Karpas-422 (cell line): ENCODE data around the gene MRPL40. TPM values are rescaled to one million over a fixed set of nuclear protein-coding genes. Genes with fewer than 3 reads are reported as not detected.
A peak's percentile ranks its signal among the peaks of the same experiment; 100 is the strongest.

Source experiments
- DNase-seq: peaks from one replicate; pipeline ENCODE4 v3.0.0-alpha.2; 2015
- H2AFZ ChIP-seq: fragments of 200-600 bp; sonication (generic); 2 replicates; pipeline ENCODE4 v1.6.1; 2014; ENCODE audit warnings: antibody characterized with exemption, low read length, mixed read lengths
- H3K27ac ChIP-seq: fragments of 200-600 bp; sonication (generic); 2 replicates; pipeline ENCODE4 v1.5.1; 2014; ENCODE audit warnings: mild to moderate bottlenecking, low read length, moderate library complexity
- H3K27me3 ChIP-seq: fragments of 200-600 bp; sonication (generic); 2 replicates; pipeline ENCODE4 v1.6.1; 2014; ENCODE audit warnings: low read length, mixed read lengths
- H3K36me3 ChIP-seq: fragments of 200-600 bp; sonication (generic); 2 replicates; pipeline ENCODE4 v1.6.1; 2014; ENCODE audit warnings: low read length, mixed read lengths; ENCODE audit not compliant: insufficient read depth
- H3K4me1 ChIP-seq: fragments of 200-600 bp; sonication (generic); 2 replicates; pipeline ENCODE4 v1.6.1; 2014; ENCODE audit warnings: mild to moderate bottlenecking, low read length, mixed read lengths
- H3K4me2 ChIP-seq: fragments of 200-600 bp; sonication (generic); 2 replicates; pipeline ENCODE4 v1.6.1; 2014; ENCODE audit warnings: low read length, low read depth, mild to moderate bottlenecking; ENCODE audit not compliant: poor library complexity, severe bottlenecking
- H3K4me3 ChIP-seq: fragments of 200-600 bp; sonication (generic); 2 replicates; pipeline ENCODE4 v1.5.1; 2014; ENCODE audit warnings: mild to moderate bottlenecking, antibody characterized with exemption, low read length, mixed read lengths
- H3K79me2 ChIP-seq: fragments of 200-600 bp; sonication (generic); 2 replicates; pipeline ENCODE4 v1.6.1; 2014; ENCODE audit warnings: mild to moderate bottlenecking, low read length, mixed read lengths
- H3K9ac ChIP-seq: fragments of 200-600 bp; sonication (generic); 2 replicates; pipeline ENCODE4 v1.6.0; 2014; ENCODE audit warnings: low read length
- H3K9me2 ChIP-seq: fragments of 200-600 bp; sonication (generic), shearing (Covaris generic); replicated peaks from 2 replicates; pipeline ENCODE4 v1.6.0; 2014; ENCODE audit warnings: mild to moderate bottlenecking, low read length, moderate library complexity; ENCODE audit not compliant: insufficient read depth
- H3K9me3 ChIP-seq: fragments of 300-700, 200-600 bp; sonication (generic); 2 replicates; pipeline ENCODE4 v1.6.1; 2014; ENCODE audit warnings: low read length, mixed read lengths
- H4K20me1 ChIP-seq: fragments of 200-600 bp; sonication (generic); 2 replicates; pipeline ENCODE4 v1.6.1; 2014; ENCODE audit warnings: mild to moderate bottlenecking, antibody characterized with exemption, low read length, low read depth; ENCODE audit not compliant: insufficient read depth
- total RNA-seq: library from RNA; depleted of rRNA; stranded (reverse); fragments of >200 nt; shearing (Covaris generic); gene quantifications from 2 replicates; pipeline ENCODE4 v1.2.3, GENCODE V29; 2014; ENCODE audit warnings: low replicate concordance

MRPL40 gene
- total RNA-seq, 1 experiment from 2014 or later = 62.5 TPM

DNA sequence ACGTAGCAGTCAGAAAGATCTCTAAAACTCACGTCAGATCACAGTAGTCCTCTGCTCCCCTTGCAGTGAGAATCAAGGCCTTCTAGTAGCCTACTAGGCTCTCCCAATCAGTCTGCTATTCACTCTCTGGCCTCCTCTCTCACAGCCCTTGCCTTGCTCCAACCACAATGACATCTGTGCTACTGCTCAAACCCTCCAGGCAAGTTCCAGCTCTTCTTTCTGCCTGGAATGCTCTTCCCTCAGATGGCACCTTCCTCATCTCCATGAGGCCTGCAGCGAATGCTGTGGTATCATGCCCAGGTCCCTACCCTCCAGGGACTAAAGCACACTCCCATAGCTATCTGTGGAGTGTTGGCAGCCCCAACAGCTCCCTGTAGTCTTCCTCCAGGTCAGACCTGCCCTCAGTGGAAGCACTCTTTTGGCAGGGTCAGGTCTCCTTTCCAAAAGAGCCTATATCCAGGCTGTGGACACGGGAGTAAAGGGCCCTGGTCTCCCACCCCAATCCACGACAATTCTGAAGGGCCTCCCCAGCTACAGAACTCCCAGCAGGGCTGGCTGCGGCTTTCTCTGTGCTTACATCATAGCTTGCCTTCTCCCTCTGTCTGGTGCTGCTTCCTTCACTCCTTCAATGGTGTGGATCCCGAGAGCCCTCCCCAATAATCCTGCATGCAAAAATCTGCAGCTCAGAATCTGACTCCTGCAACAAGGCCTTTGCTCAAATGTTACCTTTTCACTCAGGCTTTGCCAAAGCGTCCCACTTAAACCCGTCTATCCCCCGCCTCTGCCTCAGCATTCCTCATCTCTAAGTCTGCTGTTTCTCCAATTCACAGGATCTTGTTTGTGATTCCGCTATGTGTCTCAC is 9.7 kb upstream of the MRPL40 start:
- Histone ChIP-seq H3K4me1 (peaks cover 64% of the 10 kb centered on the region), H2AFZ (no peak overlapping the region)

GRCh38 chr22:19424186-19424500 is 8.2 kb upstream of the MRPL40 start:
- Histone ChIP-seq H3K36me3 (peaks cover 26% of the 10 kb centered on the region; the same call in 1 of the 2 replicates), H3K27me3 (no peaks in the 10 kb centered on the region), H3K4me3 (no peak overlapping the region), H4K20me1 (peaks cover 44% of the 10 kb centered on the region), H3K9me3 (no peaks in the 10 kb centered on the region), H2AFZ (no peak overlapping the region), H3K9ac (no peak overlapping the region), H3K79me2 (peaks cover 100% of the 10 kb centered on the region), H3K9me2 (no peaks in the 10 kb centered on the region), H3K27ac (no peak overlapping the region), H3K4me2 (no peak overlapping the region), H3K4me1 (peaks cover 69% of the 10 kb centered on the region)
- no peak for DNase-seq

More for the DNA sequence above, 9.7 kb upstream of the MRPL40 start:
- H3K27me3 ChIP-seq = no peaks in the 10 kb centered on the region
- H3K27ac ChIP-seq = no peak overlapping the region
- no peak overlapping the region for H3K4me2 ChIP-seq
- H3K9me2 ChIP-seq = no peaks in the 10 kb centered on the region
- H3K9ac ChIP-seq = no peak overlapping the region
- H3K9me3 ChIP-seq = no peaks in the 10 kb centered on the region
- no peak for DNase-seq
- H3K36me3 ChIP-seq = peaks cover 14% of the 10 kb centered on the region; the same call in 1 of the 2 replicates
- peaks cover 42% of the 10 kb centered on the region; the same call in 1 of the 2 replicates for H4K20me1 ChIP-seq
- H3K79me2 ChIP-seq = peaks cover 100% of the 10 kb centered on the region
- no peak overlapping the region for H3K4me3 ChIP-seq

DNA sequence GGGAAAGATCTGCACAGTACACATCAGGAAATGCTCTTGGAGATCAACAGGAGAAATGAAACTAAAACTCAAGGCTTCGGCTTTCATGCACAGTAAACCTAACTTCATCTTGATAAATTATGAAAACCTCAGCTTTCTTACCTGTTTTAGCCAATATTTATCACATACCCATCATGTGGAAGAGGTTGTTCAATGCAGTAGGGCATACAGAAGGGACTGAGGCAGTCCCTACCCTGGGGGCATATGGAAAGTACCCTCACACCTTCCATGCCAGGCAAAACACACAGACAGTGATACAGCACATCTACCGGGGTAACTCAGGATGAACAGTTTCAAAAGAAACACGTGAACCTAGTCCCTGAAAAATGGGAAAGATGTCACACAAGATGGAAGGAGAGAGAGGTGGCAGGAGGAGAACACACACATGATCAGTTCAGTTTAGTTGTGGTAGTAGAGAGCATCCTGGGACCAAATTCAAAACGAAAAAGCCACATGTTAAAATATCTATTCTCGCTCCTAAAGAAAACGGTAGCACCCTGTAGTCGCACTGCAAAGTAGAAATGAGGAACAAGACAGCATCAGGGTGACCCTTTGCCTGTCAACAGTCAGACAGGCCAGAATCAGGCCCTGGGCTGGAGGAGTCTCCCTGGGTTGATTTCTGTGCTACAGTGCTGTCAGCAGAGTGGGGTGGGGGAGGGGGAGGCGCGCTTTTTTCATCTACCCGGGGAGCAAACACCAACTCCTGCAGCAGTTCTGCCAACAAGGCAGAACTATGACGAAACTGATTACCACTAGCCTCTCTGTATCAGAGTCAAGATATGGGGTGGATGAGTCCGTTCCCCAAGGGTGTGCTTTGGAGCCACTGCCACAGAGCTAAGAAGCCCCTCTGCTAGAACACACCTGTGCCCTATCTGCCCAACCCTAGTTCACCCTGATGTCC is 2.1 kb upstream of the MRPL40 start:
- no peaks in the 10 kb centered on the region for H3K27me3 ChIP-seq
- peak; percentile 76 for DNase-seq
- no peaks in the 10 kb centered on the region for H3K9me2 ChIP-seq
- peaks cover 26% of the 10 kb centered on the region; the same call in 1 of the 2 replicates for H3K36me3 ChIP-seq
- H4K20me1 ChIP-seq = peaks cover 42% of the 10 kb centered on the region
- no peak overlapping the region for H2AFZ ChIP-seq
- peak overlapping the region; percentile 99 for H3K4me3 ChIP-seq
- H3K79me2 ChIP-seq = peaks cover 86% of the 10 kb centered on the region
- H3K4me1 ChIP-seq = peaks cover 65% of the 10 kb centered on the region
- peak overlapping the region; percentile 88 for H3K4me2 ChIP-seq
- H3K9me3 ChIP-seq = no peaks in the 10 kb centered on the region
- H3K9ac ChIP-seq = peak overlapping the region; percentile 99
- peak overlapping the region; percentile 78 for H3K27ac ChIP-seq

- Histone ChIP-seq H3K4me3 (peak overlapping the region; percentile 99), H2AFZ (no peak overlapping the region), H3K27me3 (no peaks in the 10 kb centered on the region)
Observed at GRCh38 chr22:19430890-19431541, 1.3 kb upstream of the MRPL40 start.

GRCh38 chr22:19431649-19432132 is 654 bp upstream of the MRPL40 start, which contains the start of gene HIRA:
Gene HIRA, minus strand, starts transcription at chr22:19431733. Its CDS starts 257 bp downstream, at chr22:19431476.
- DNase-seq = peak; percentile 94
- peak within 1 kb of the TSS; percentile 93 for H3K27ac ChIP-seq
- H3K27me3 ChIP-seq = no peaks in the 10 kb centered on the region
- peaks cover 39% of the 10 kb centered on the region for H4K20me1 ChIP-seq
- H3K9me3 ChIP-seq = no peaks in the 10 kb centered on the region
- H3K9ac ChIP-seq = peak within 1 kb of the TSS; percentile 100
- peak within 1 kb of the TSS; percentile 99 for H3K4me3 ChIP-seq
- peaks cover 64% of the 10 kb centered on the region for H3K4me1 ChIP-seq
- H3K79me2 ChIP-seq = peaks cover 71% of the 10 kb centered on the region
- no peaks in the 10 kb centered on the region for H3K9me2 ChIP-seq
- H3K36me3 ChIP-seq = peaks cover 28% of the 10 kb centered on the region; the same call in 1 of the 2 replicates
- peak within 1 kb of the TSS; percentile 99 for H3K4me2 ChIP-seq
- peak within 1 kb of the TSS; percentile 67; the same call in 1 of the 2 replicates for H2AFZ ChIP-seq

More at GRCh38 chr22:19430890-19431541, 1.3 kb upstream of the MRPL40 start:
- Histone ChIP-seq H3K79me2 (peaks cover 78% of the 10 kb centered on the region), H3K36me3 (peaks cover 26% of the 10 kb centered on the region; the same call in 1 of the 2 replicates), H3K9me3 (no peaks in the 10 kb centered on the region), H3K9me2 (no peaks in the 10 kb centered on the region), H3K27ac (peak overlapping the region; percentile 78), H3K4me1 (peaks cover 68% of the 10 kb centered on the region), H3K4me2 (peak overlapping the region; percentile 88), H4K20me1 (peaks cover 44% of the 10 kb centered on the region), H3K9ac (peak overlapping the region; percentile 99)
- peak; percentile 63 for DNase-seq

DNA sequence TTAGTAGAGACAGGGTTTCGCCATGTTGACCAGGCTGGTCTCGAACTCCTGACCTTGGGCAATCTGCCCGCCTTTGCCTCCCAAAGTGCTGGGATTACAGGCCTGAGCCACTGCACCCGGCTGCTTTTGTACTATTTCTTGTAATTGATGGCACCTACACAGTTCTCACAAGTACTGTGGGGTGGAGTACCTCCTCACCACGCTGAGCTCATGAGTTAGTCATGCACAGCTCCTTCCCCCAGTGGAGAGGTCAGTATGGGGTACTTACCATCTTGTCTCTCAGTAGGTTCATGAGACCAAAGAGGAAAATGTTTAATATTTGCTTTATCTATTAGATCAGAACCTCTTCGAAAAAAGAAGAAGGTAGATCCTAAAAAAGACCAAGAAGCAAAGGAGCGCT is 2.1 kb downstream of the MRPL40 start:
- Histone ChIP-seq H3K79me2 (peaks cover 48% of the 10 kb centered on the region), H4K20me1 (peaks cover 21% of the 10 kb centered on the region; the same call in 1 of the 2 replicates), H3K9me2 (no peaks in the 10 kb centered on the region), H3K4me2 (peak overlapping the region; percentile 48), H3K4me1 (peaks cover 45% of the 10 kb centered on the region), H3K9ac (0 out of 2 replicates have a peak overlapping the region, but pooled peaks have one; percentile 1), H3K36me3 (peaks cover 10% of the 10 kb centered on the region; the same call in 1 of the 2 replicates), H3K27ac (peak overlapping the region; percentile 66), H3K27me3 (no peaks in the 10 kb centered on the region), H3K9me3 (no peaks in the 10 kb centered on the region), H2AFZ (no peak overlapping the region), H3K4me3 (peak overlapping the region; percentile 21; the same call in 1 of the 2 replicates)
- DNase-seq = no peak

GRCh38 chr22:19434829-19435580 is 2.7 kb downstream of the MRPL40 start:
- Histone ChIP-seq H3K9me2 (no peaks in the 10 kb centered on the region), H3K27ac (peak overlapping the region; percentile 66), H3K9ac (peak overlapping the region; percentile 1; the same call in 1 of the 2 replicates), H3K4me1 (peaks cover 39% of the 10 kb centered on the region), H3K79me2 (peaks cover 45% of the 10 kb centered on the region), H3K36me3 (peaks cover 7% of the 10 kb centered on the region; the same call in 1 of the 2 replicates), H3K9me3 (no peaks in the 10 kb centered on the region), H3K4me3 (peak overlapping the region; percentile 21; the same call in 1 of the 2 replicates), H2AFZ (no peak overlapping the region), H3K27me3 (no peaks in the 10 kb centered on the region), H4K20me1 (peaks cover 15% of the 10 kb centered on the region; the same call in 1 of the 2 replicates), H3K4me2 (peak overlapping the region; percentile 48)
- peak; percentile 63 for DNase-seq
